Type B pancreatic cell (in vitro differentiated cells): ENCODE measurements around the gene HOXC11. TPM values are rescaled to one million over a fixed set of nuclear protein-coding genes. Genes with fewer than 3 reads are reported as not detected.

Experiments used
- DNase-seq: peaks from one replicate; pipeline ENCODE4 v3.0.0; 2021; ENCODE audit warnings: mixed read lengths; ENCODE audit not compliant: unreplicated experiment; ENCODE audit errors: extremely low spot score
- H3K27ac Mint-ChIP-seq: 2 replicates; pipeline ENCODE4 v1.8.0; 2021; ENCODE audit warnings: mild to moderate bottlenecking, mixed read lengths
- H3K27me3 Mint-ChIP-seq: 2 replicates; pipeline ENCODE4 v1.8.0; 2021; ENCODE audit warnings: mixed read lengths
- H3K36me3 Mint-ChIP-seq: 2 replicates; pipeline ENCODE4 v1.8.0; 2021; ENCODE audit warnings: mixed read lengths
- H3K4me1 Mint-ChIP-seq: one replicate; pipeline ENCODE4 v1.8.0; 2021; ENCODE audit warnings: mixed read lengths; ENCODE audit not compliant: unreplicated experiment
- H3K4me3 Mint-ChIP-seq: 2 replicates; pipeline ENCODE4 v1.8.0; 2021; ENCODE audit warnings: mild to moderate bottlenecking, mixed read lengths
- H3K9me3 Mint-ChIP-seq: 2 replicates; pipeline ENCODE4 v1.8.0; 2021; ENCODE audit warnings: mixed read lengths
- CTCF ChIP-seq: fragments of 200-600 bp; sonication (generic); conservative IDR thresholded peaks from 2 replicates; pipeline ENCODE4 v1.5.0; 2021; ENCODE audit warnings: antibody characterized with exemption, mild to moderate bottlenecking
- total RNA-seq: library from RNA; stranded (reverse); gene quantifications from 2 replicates; pipeline ENCODE4 v1.2.1, GENCODE V29; 2021; ENCODE audit warnings: low replicate concordance

HOXC11 gene
- total RNA-seq, 1 donor from 2014 or later, result 0.12 TPM

- H3K4me1 Mint-ChIP-seq, result peaks cover 9% of the 10 kb centered on the region
- no peak for TF ChIP-seq CTCF
- H3K9me3 Mint-ChIP-seq, result no peaks in the 10 kb centered on the region
- no peak overlapping the region for H3K27ac Mint-ChIP-seq
- no peaks in the 10 kb centered on the region for H3K36me3 Mint-ChIP-seq
- H3K27me3 Mint-ChIP-seq, result peaks cover 99% of the 10 kb centered on the region
- H3K4me3 Mint-ChIP-seq, result no peak overlapping the region
- no peak for DNase-seq
Observed at GRCh38 chr12:54011665-54012532, 39.0 kb downstream of the HOXC11 start.

GRCh38 chr12:54012631-54013409, 39.9 kb downstream of the HOXC11 start:
- Mint-ChIP-seq H3K27ac (no peak overlapping the region), H3K4me3 (no peak overlapping the region)

GRCh38 chr12:54014377-54015017, 41.6 kb downstream of the HOXC11 start:
- no peak for DNase-seq
- Mint-ChIP-seq H3K4me3 (peak overlapping the region; percentile 62), H3K27ac (no peak overlapping the region), H3K27me3 (peaks cover 91% of the 10 kb centered on the region), H3K36me3 (no peaks in the 10 kb centered on the region), H3K4me1 (peaks cover 18% of the 10 kb centered on the region), H3K9me3 (no peaks in the 10 kb centered on the region)
- no peak for TF ChIP-seq CTCF

More at GRCh38 chr12:54012631-54013409, 39.9 kb downstream of the HOXC11 start:
- no peak for TF ChIP-seq CTCF
- peaks cover 99% of the 10 kb centered on the region for H3K27me3 Mint-ChIP-seq
- DNase-seq, result no peak
- H3K4me1 Mint-ChIP-seq, result peaks cover 15% of the 10 kb centered on the region
- no peaks in the 10 kb centered on the region for H3K9me3 Mint-ChIP-seq
- H3K36me3 Mint-ChIP-seq, result no peaks in the 10 kb centered on the region

GRCh38 chr12:54015018-54015931, 42.3 kb downstream of the HOXC11 start:
- peaks cover 91% of the 10 kb centered on the region for H3K27me3 Mint-ChIP-seq
- DNase-seq, result no peak
- no peak for TF ChIP-seq CTCF
- peaks cover 4% of the 10 kb centered on the region for H3K36me3 Mint-ChIP-seq
- peaks cover 15% of the 10 kb centered on the region for H3K4me1 Mint-ChIP-seq
- H3K9me3 Mint-ChIP-seq, result no peaks in the 10 kb centered on the region
- peak overlapping the region; percentile 62 for H3K4me3 Mint-ChIP-seq
- no peak overlapping the region for H3K27ac Mint-ChIP-seq

GRCh38 chr12:54016051-54016450, 43.1 kb downstream of the HOXC11 start:
- no peak overlapping the region for H3K27ac Mint-ChIP-seq
- H3K4me1 Mint-ChIP-seq, result peaks cover 12% of the 10 kb centered on the region
- H3K36me3 Mint-ChIP-seq, result peaks cover 4% of the 10 kb centered on the region
- no peak for TF ChIP-seq CTCF
- DNase-seq, result no peak
- H3K9me3 Mint-ChIP-seq, result no peaks in the 10 kb centered on the region
- H3K27me3 Mint-ChIP-seq, result peaks cover 91% of the 10 kb centered on the region
- H3K4me3 Mint-ChIP-seq, result peak overlapping the region; percentile 86
